Prostate gland (tissue), 2 donors: Measurements from ENCODE around the gene TBC1D22B. TPM values are rescaled to one million over a fixed set of nuclear protein-coding genes. Genes with fewer than 3 reads are reported as not detected.
A peak's percentile ranks its signal among the peaks of the same experiment; 100 is the strongest.

Experiments
- DNase-seq: peaks from one replicate; pipeline ENCODE4 v3.0.0-alpha.2; 2019; ENCODE audit warnings: low spot score
- H3K27ac ChIP-seq, 2 donors: fragments of 200-600 bp; sonication (generic); 2 replicates each; pipeline ENCODE4 v1.5.1; 2017 to 2019
- H3K27me3 ChIP-seq: fragments of 200-600 bp; sonication (generic); replicated peaks from 2 replicates; pipeline ENCODE4 v1.5.1; 2019; ENCODE audit not compliant: insufficient read depth
- H3K36me3 ChIP-seq, 2 donors: fragments of 200-600 bp; sonication (generic); 1 replicate in 1 of 2; 2 replicates in 1 of 2; pipeline versions ENCODE4 v1.5.1 to v1.8.1; 2017 to 2019
- H3K4me1 ChIP-seq: fragments of 200-600 bp; sonication (generic); replicated peaks from 2 replicates; pipeline ENCODE4 v1.5.1; 2019
- H3K4me3 ChIP-seq, 2 donors: fragments of 200-600 bp; sonication (generic); 2 replicates each; pipeline ENCODE4 v1.5.1; 2017 to 2019
- H3K9me3 ChIP-seq: fragments of 200-600 bp; sonication (generic); 2 replicates; pipeline ENCODE4 v1.5.1; 2017
- CTCF ChIP-seq, 4 experiments: fragments of 200-600 bp in 2 of 4; fragments of 450-650 bp in 2 of 4; sonication (generic) in 2 of 4; IDR thresholded peaks; 1 replicate in 3 of 4; 2 replicates in 1 of 4; pipeline ENCODE4 v1.5.1; 2016 to 2019; ENCODE audit warnings: antibody characterized with exemption in 4 of 4, mild to moderate bottlenecking in 2 of 4, moderate library complexity in 2 of 4
- POLR2A ChIP-seq: fragments of 450-650 bp; IDR thresholded peaks from one replicate; pipeline ENCODE4 v1.6.1; 2016; ENCODE audit warnings: antibody characterized with exemption, mild to moderate bottlenecking
- POLR2AphosphoS5 ChIP-seq: sonication (generic); formaldehyde crosslinking; IDR thresholded peaks from one replicate; pipeline ENCODE4 v1.6.1; 2017; ENCODE audit warnings: antibody characterized with exemption
- WGBS: methylation state at CpG from one replicate; pipeline ENCODE4 v1.1.5; 2018; 5-methylcytosine and 5-hydroxymethylcytosine counted together
- intact Hi-C: fragments of 100-400 bp; cut with DNase I; formaldehyde crosslinking; loops from one replicate; pipeline ENCODE4 v1.14.2; 2022
- total RNA-seq, 2 donors: library from RNA; depleted of rRNA; stranded (reverse); fragments of >200 nt; gene quantifications; one replicate each; pipeline ENCODE4 v1.1.0, GENCODE V29; 2016

Gene TBC1D22B
- total RNA-seq, 2 donors from 2014 or later, result 10.7 to 27.0 TPM

DNA sequence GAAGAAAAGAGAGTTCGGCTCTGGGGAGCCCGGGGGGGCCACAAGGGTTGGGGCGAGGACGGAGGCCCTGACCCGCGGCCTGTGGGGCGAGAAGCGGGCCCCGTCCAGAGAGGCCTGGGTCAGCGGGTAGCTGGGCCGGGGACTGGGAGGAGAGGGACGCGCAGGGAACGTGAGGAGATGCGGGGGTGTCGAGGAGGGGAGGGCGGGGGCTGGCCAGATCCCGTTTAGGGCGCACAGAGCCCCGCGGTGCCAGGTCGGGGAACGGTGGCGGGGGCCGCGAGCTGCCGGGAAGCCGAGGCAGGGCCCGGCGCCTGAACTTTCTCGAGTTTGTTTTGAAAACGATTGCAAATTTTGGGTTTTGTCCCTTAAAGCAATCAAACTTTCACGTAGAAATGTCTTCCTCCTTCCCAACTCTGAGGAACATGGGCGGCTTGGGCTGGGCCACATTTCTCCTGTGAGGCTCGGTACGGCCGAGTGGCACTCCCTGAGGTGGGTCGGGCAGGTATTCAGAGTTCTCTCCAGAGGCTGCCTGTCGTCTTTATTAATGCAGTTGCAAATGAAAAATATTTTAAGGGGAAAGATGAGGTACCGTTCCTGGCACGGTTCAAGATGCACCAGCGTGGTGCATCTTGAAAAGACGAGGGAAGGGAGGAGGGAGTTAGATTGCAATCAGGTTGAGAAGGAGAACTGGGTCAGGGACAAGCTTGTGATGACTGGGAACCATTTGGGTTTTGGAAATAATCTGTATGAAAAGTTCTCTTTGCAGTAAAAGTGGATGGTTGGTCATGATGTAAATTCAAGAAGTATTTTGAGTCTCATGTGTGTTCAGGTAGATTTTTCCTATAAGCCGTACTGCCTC, 97.2 kb downstream of the TBC1D22B start:
- Histone ChIP-seq H3K4me1 (no peaks in the 10 kb centered on the region), H3K9me3 (no peaks in the 10 kb centered on the region), H3K4me3 (peak overlapping the region; percentile 73 to 86), H3K27me3 (no peaks in the 10 kb centered on the region), H3K36me3 (no peaks in the 10 kb centered on the region), H3K27ac (peak overlapping the region; percentile 57 to 65)
- intact Hi-C loops, result no loop called here
- DNase-seq, result peak; percentile 7
- TF ChIP-seq CTCF (IDR thresholded peaks at IDR 0.05) (no peak), POLR2AphosphoS5 (no peak), POLR2A (no peak)
- 3% methylated on average over 44 of the region's 44 CpGs for WGBS

DNA sequence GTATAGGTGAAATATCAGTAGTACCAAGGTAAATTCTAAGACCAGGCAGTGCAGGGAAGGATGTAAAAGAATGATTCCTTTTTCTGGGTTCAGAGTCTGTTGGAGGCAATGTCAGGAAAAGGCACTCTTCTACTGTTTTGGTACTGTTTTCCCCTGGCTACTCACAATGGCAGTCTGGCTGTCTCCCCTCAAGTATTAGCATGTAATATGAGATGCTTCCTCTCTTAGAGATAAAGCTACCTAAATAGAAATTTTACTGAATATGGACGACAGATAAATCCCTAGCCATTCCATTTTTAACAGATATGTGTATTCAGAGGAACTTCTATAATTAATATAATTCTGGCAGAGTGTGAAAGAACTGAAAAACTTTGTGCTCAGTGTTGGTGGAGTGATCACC, 99.7 kb downstream of the TBC1D22B start:
- H3K27ac ChIP-seq, result no peak overlapping the region
- intact Hi-C loops, result no loop called here
- H3K36me3 ChIP-seq, result peaks cover 4% of the 10 kb centered on the region in 2 donors
- TF ChIP-seq POLR2A (no peak), CTCF (IDR thresholded peaks at IDR 0.05) (no peak), POLR2AphosphoS5 (no peak)
- DNase-seq, result no peak
- H3K27me3 ChIP-seq, result no peaks in the 10 kb centered on the region
- no peak overlapping the region for H3K4me3 ChIP-seq
- WGBS, result 20% methylated on average over 1 of the region's 1 CpG
- no peaks in the 10 kb centered on the region for H3K9me3 ChIP-seq
- no peaks in the 10 kb centered on the region for H3K4me1 ChIP-seq

- no peaks in the 10 kb centered on the region for H3K4me1 ChIP-seq
- WGBS, result 90% methylated on average over 2 of the region's 2 CpGs
- intact Hi-C loops, result no loop called here
- no peak for DNase-seq
- H3K27me3 ChIP-seq, result no peaks in the 10 kb centered on the region
- H3K27ac ChIP-seq, result no peak overlapping the region
- TF ChIP-seq CTCF (IDR thresholded peaks at IDR 0.05), result no peak
- no peak for TF ChIP-seq POLR2AphosphoS5
- TF ChIP-seq POLR2A, result no peak
- peaks cover 4% of the 10 kb centered on the region in 2 donors for H3K36me3 ChIP-seq
- no peak overlapping the region for H3K4me3 ChIP-seq
- H3K9me3 ChIP-seq, result no peaks in the 10 kb centered on the region
Observed at GRCh38 chr6:37357860-37358259, 100.3 kb downstream of the TBC1D22B start.

DNA sequence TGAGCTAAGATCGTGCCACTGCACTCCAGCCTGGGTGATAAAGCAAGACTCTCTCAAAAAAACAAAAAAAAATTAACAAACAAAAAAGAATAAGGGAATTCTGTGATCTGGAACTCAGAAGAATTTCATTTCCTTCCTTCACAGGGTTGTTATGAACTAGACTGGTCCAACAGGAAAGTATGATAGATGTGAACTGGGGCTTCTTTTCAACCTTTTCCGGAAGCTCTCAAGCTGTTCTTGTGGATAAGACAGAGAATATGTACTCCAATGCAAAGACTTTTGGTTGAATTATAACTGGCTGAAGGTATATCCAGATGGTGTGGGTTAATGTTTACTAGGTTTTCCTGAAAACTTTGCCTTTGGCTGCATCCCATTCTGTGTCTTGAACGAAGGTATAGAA, 101.5 kb downstream of the TBC1D22B start:
- Histone ChIP-seq H3K27ac (no peak overlapping the region), H3K4me1 (no peaks in the 10 kb centered on the region), H3K4me3 (no peak overlapping the region), H3K36me3 (peaks cover 4% of the 10 kb centered on the region in 2 donors), H3K27me3 (no peaks in the 10 kb centered on the region), H3K9me3 (no peaks in the 10 kb centered on the region)
- 86% methylated on average over 3 of the region's 3 CpGs for WGBS
- intact Hi-C loops, result no loop called here
- no peak for DNase-seq
- TF ChIP-seq POLR2AphosphoS5 (no peak), CTCF (IDR thresholded peaks at IDR 0.05) (no peak), POLR2A (no peak)
